HFFc6 (cell line): ENCODE data around the gene AFF1. TPM values are rescaled to one million over a fixed set of nuclear protein-coding genes. Genes with fewer than 3 reads are reported as not detected.

ENCODE experiments used
- DNase-seq: peaks from one replicate; pipeline ENCODE4 v3.0.0-alpha.2; 2018
- H3K27ac Mint-ChIP-seq: 2 replicates; pipeline ENCODE4 v1.8.0; 2020; ENCODE audit warnings: mild to moderate bottlenecking, mixed read lengths
- H3K27me3 Mint-ChIP-seq: 2 replicates; pipeline ENCODE4 v1.8.0; 2021; ENCODE audit warnings: mild to moderate bottlenecking, moderate library complexity, mixed read lengths; ENCODE audit not compliant: insufficient read depth
- H3K36me3 Mint-ChIP-seq: 2 replicates; pipeline ENCODE4 v1.8.0; 2021; ENCODE audit warnings: low read depth, mixed read lengths
- H3K4me1 Mint-ChIP-seq: 2 replicates; pipeline ENCODE4 v1.8.0; 2020; ENCODE audit warnings: low read depth, mixed read lengths
- H3K4me3 Mint-ChIP-seq: 2 replicates; pipeline ENCODE4 v1.8.0; 2020; ENCODE audit warnings: mild to moderate bottlenecking, moderate library complexity, mixed read lengths
- H3K9me3 Mint-ChIP-seq: 2 replicates; pipeline ENCODE4 v1.8.0; 2020; ENCODE audit warnings: mild to moderate bottlenecking, mixed read lengths
- total RNA-seq, 6 experiments: library from RNA; stranded (reverse); fragmentation: NEBNext Ultra II Directional; extraction: Animal tissue kit (Norgen Biotek cat#: 25700); gene quantifications; 2 replicates in 1 of 6; 3 replicates in 5 of 6; pipeline ENCODE4 v1.2.3, GENCODE V29; 2021
- TF ChIP-seq, protein P1 (sequence below): fragments of 200-600 bp; sonication (generic); IDR thresholded peaks from 2 replicates; pipeline ENCODE4 v1.5.0; 2021; ENCODE audit warnings: antibody characterized with exemption, mild to moderate bottlenecking

AFF1 gene
- total RNA-seq, 6 experiments from 2014 or later = 28.3 to 43.6 (median 32.8) TPM

- peaks cover 9% of the 10 kb centered on the region; the same call in 1 of the 2 replicates for H3K36me3 Mint-ChIP-seq
- peaks cover 3% of the 10 kb centered on the region for H3K27me3 Mint-ChIP-seq
- no peak for DNase-seq
- TF ChIP-seq, protein P1, sequence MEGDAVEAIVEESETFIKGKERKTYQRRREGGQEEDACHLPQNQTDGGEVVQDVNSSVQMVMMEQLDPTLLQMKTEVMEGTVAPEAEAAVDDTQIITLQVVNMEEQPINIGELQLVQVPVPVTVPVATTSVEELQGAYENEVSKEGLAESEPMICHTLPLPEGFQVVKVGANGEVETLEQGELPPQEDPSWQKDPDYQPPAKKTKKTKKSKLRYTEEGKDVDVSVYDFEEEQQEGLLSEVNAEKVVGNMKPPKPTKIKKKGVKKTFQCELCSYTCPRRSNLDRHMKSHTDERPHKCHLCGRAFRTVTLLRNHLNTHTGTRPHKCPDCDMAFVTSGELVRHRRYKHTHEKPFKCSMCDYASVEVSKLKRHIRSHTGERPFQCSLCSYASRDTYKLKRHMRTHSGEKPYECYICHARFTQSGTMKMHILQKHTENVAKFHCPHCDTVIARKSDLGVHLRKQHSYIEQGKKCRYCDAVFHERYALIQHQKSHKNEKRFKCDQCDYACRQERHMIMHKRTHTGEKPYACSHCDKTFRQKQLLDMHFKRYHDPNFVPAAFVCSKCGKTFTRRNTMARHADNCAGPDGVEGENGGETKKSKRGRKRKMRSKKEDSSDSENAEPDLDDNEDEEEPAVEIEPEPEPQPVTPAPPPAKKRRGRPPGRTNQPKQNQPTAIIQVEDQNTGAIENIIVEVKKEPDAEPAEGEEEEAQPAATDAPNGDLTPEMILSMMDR = no peak
- peak overlapping the region; percentile 49; the same call in 1 of the 2 replicates for H3K4me3 Mint-ChIP-seq
- H3K27ac Mint-ChIP-seq = peak overlapping the region; percentile 94
- peaks cover 70% of the 10 kb centered on the region for H3K4me1 Mint-ChIP-seq
- no peaks in the 10 kb centered on the region for H3K9me3 Mint-ChIP-seq
Observed at GRCh38 chr4:86926435-86927086, 8.2 kb upstream of the AFF1 start.

DNA sequence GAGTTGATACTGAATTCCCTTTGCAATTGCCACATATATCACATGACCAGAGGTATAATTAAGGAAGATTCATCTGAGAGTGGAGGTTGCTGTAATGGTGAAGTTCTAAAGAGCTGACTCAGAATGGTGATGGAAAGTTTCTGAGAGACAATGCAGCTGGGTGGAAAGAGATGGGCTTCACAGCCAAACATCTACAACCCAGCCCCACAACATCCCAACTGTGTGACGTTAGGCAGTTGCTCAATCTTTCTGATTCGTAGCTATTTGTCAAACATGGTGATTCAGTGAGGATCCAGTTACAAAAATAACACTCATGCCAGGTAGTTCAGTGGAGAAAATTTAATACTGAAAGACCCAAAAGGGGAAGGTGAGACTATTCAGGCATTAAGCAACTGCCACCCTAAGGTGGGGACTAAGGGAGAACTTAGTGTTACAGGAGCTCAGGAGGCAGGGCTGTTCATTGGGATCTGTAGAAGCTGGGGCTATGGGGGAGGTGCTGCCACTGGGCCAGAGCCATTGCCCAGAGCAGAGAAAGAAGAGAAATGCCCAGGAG is 6.9 kb upstream of the AFF1 start:
- Mint-ChIP-seq H3K36me3 (peaks cover 9% of the 10 kb centered on the region; the same call in 1 of the 2 replicates), H3K27me3 (peaks cover 3% of the 10 kb centered on the region), H3K27ac (peak overlapping the region; percentile 94), H3K4me1 (peaks cover 56% of the 10 kb centered on the region), H3K4me3 (peak overlapping the region; percentile 49), H3K9me3 (no peaks in the 10 kb centered on the region)
- TF ChIP-seq, protein P1 = no peak
- peak; percentile 98 for DNase-seq

GRCh38 chr4:86928400-86929255 is 6.2 kb upstream of the AFF1 start:
- peaks cover 61% of the 10 kb centered on the region for H3K4me1 Mint-ChIP-seq
- no peak for DNase-seq
- TF ChIP-seq, protein P1 = no peak
- H3K27ac Mint-ChIP-seq = peak overlapping the region; percentile 94
- peaks cover 3% of the 10 kb centered on the region for H3K27me3 Mint-ChIP-seq
- H3K4me3 Mint-ChIP-seq = no peak overlapping the region
- H3K36me3 Mint-ChIP-seq = peaks cover 9% of the 10 kb centered on the region; the same call in 1 of the 2 replicates
- no peaks in the 10 kb centered on the region for H3K9me3 Mint-ChIP-seq

DNA sequence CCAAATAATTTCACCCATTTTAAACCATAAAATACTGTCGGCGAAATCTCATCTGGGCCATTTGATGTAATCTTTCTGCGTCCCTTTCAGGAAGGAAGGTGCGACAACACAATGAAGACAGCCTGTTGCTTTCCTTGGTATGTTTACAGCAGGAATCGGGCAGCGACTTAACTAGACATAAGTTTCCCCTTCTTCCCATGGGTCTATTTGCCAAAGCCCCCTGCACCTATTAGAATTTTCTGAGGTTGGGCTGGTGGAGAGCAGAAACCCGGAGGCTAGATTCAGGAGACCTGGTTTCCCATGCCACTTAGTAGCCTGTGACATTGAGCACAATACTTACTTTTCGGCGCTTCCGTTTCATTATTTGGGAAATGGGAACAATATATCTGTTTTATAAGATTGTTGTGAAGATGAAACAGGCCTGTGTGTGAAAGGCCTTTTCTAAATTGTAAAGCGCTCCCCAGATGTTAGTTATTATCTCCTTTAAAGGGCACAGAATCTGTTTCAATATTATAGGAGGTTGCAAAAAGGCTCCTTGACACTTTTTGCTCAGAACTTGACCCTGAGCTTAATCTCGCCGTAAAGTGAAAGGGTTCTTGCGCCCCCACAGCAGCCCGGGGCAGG is 552 bp upstream of the AFF1 start:
- Mint-ChIP-seq H3K4me1 (peaks cover 44% of the 10 kb centered on the region), H3K4me3 (peak overlapping the region; percentile 92), H3K9me3 (no peaks in the 10 kb centered on the region), H3K36me3 (no peaks in the 10 kb centered on the region; the same call in 1 of the 2 replicates), H3K27ac (peak overlapping the region; percentile 94), H3K27me3 (peaks cover 3% of the 10 kb centered on the region)
- no peak for DNase-seq
- TF ChIP-seq, protein P1 = no peak

DNA sequence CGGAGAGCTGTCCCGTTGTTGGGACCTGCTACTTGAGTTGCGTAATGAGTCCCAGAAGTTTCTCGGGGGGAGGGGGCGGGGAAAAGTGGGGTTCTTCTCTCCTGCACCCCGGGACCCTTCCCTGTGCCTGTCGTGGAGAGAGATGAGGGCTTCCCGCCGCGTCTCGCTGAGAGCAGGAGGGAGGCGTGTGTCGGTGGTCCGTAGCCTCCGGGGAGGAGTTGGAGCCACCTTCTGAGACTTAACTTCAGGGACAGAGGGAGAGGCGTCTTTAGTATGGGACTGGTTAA is 698 bp downstream of the AFF1 start:
- Mint-ChIP-seq H3K4me1 (peaks cover 57% of the 10 kb centered on the region), H3K27me3 (peaks cover 3% of the 10 kb centered on the region), H3K27ac (peak overlapping the region; percentile 85), H3K36me3 (no peaks in the 10 kb centered on the region; the same call in 1 of the 2 replicates), H3K9me3 (no peaks in the 10 kb centered on the region), H3K4me3 (peak overlapping the region; percentile 89)
- DNase-seq = no peak
- TF ChIP-seq, protein P1 = no peak
